ENCODE data around the gene LDLRAD4.

LDLRAD4 gene

DNA sequence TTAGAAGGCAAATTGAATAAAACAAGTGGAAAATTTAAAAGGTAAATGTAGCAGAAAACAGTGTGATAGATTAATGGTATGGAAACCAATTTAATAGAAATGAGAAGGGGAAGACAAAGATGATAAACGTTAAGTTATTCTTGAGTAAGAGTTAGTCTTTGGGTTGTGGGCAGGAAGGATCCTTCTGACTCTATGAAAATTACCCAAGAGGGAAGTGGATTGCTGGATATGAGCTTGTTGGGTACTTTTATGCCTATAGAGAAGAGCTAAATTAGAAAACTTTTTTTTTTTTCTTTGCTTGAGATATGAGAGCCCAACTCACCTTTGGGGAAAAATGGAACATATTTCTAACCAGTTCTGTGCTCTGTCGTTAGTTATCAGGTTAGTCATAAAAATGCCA is 144.0 kb downstream of the LDLRAD4 start:
- intact Hi-C loops (cut with DNase I; ENCODE audit: low total_unique reads), result no loop called here
- no peaks in the 10 kb centered on the region for H3K36me3 ChIP-seq
- peaks cover 0 to 10% (median 3%) of the 10 kb centered on the region in 4 donors for H3K4me1 ChIP-seq
- DNase-seq, result no peak
- H3K4me3 ChIP-seq, result no peak overlapping the region
- no peaks in the 10 kb centered on the region for H3K27me3 ChIP-seq
- no peaks in the 10 kb centered on the region for H3K9me3 ChIP-seq
- TF ChIP-seq, protein P1, sequence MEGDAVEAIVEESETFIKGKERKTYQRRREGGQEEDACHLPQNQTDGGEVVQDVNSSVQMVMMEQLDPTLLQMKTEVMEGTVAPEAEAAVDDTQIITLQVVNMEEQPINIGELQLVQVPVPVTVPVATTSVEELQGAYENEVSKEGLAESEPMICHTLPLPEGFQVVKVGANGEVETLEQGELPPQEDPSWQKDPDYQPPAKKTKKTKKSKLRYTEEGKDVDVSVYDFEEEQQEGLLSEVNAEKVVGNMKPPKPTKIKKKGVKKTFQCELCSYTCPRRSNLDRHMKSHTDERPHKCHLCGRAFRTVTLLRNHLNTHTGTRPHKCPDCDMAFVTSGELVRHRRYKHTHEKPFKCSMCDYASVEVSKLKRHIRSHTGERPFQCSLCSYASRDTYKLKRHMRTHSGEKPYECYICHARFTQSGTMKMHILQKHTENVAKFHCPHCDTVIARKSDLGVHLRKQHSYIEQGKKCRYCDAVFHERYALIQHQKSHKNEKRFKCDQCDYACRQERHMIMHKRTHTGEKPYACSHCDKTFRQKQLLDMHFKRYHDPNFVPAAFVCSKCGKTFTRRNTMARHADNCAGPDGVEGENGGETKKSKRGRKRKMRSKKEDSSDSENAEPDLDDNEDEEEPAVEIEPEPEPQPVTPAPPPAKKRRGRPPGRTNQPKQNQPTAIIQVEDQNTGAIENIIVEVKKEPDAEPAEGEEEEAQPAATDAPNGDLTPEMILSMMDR (IDR thresholded peaks at IDR 0.05), result no peak
- H3K27ac ChIP-seq, result no peak overlapping the region

- Histone ChIP-seq H3K9me3 (no peaks in the 10 kb centered on the region), H3K36me3 (no peaks in the 10 kb centered on the region), H3K27ac (no peak overlapping the region), H3K27me3 (no peaks in the 10 kb centered on the region), H3K4me1 (peaks cover 0 to 10% (median 3%) of the 10 kb centered on the region in 4 donors), H3K4me3 (no peak overlapping the region)
- TF ChIP-seq, protein P1 (IDR thresholded peaks at IDR 0.05), result no peak
- no peak for DNase-seq
- intact Hi-C loops (cut with DNase I; ENCODE audit: low total_unique reads), result no loop called here
Observed at GRCh38 chr18:13363359-13363758, 144.8 kb downstream of the LDLRAD4 start.

DNA sequence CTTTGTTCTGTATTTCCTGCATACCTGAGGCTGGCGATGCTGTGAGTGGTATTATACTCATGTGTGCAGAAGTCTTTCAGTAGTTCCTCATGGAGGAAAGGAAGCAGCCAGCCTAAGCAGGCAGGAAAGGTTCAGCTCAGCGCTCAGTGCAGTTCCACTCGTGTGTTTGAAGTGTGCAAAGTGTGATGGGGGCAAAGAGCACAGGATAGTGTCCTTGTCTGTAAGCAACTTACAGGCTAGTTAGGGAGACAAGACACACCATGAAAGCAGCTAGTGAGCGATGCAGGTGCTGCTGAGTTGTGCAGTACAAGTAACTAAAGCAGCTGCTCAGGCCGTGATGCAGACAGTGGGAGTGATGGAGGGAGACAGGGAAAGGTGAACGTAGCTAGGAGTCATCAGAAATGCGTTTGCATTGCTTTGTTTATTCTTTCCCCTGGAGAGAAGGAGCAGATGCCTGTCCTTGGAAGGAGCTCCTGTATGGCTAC is 146.2 kb downstream of the LDLRAD4 start:
- no peak overlapping the region for H3K27ac ChIP-seq
- intact Hi-C loops (cut with DNase I; ENCODE audit: low total_unique reads), result no loop called here

GRCh38 chr18:13366131-13366530 is 147.6 kb downstream of the LDLRAD4 start:
- Histone ChIP-seq H3K36me3 (no peaks in the 10 kb centered on the region), H3K4me1 (peaks cover 0 to 21% (median 5%) of the 10 kb centered on the region in 4 donors), H3K27ac (no peak overlapping the region), H3K4me3 (no peak overlapping the region), H3K27me3 (no peaks in the 10 kb centered on the region), H3K9me3 (no peaks in the 10 kb centered on the region)
- intact Hi-C loops (cut with DNase I; ENCODE audit: low total_unique reads), result no loop called here
- no peak for DNase-seq
- TF ChIP-seq, protein P1 (IDR thresholded peaks at IDR 0.05), result no peak

More for the DNA sequence above, 146.2 kb downstream of the LDLRAD4 start:
- Histone ChIP-seq H3K4me3 (no peak overlapping the region), H3K27me3 (no peaks in the 10 kb centered on the region), H3K4me1 (peaks cover 0 to 17% (median 5%) of the 10 kb centered on the region in 4 donors), H3K36me3 (no peaks in the 10 kb centered on the region), H3K9me3 (no peaks in the 10 kb centered on the region)
- TF ChIP-seq, protein P1 (IDR thresholded peaks at IDR 0.05), result no peak
- DNase-seq, result no peak

DNA sequence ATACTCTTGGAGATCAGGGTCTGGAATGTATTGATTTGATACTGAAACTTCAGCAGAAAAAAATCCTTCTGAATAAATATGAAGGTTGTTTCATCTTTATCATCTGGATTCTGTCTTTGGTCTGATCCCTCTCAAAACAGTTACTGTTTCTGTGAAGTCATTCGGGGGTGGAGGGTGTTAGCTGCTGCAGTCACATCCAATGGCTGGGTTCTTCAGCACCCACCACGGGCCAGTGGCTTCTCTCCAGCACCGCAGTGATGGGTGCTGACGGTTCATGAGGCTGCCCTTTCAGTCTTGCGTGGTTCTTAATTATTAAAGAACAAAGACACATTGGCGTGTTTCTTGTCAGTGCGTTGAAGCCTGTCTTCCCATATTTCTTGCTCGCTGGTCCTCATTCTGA is 148.0 kb downstream of the LDLRAD4 start:
- Histone ChIP-seq H3K36me3 (no peaks in the 10 kb centered on the region), H3K27ac (no peak overlapping the region), H3K27me3 (no peaks in the 10 kb centered on the region), H3K4me3 (no peak overlapping the region), H3K4me1 (peaks cover 0 to 21% (median 5%) of the 10 kb centered on the region in 4 donors), H3K9me3 (no peaks in the 10 kb centered on the region)
- no peak for DNase-seq
- TF ChIP-seq, protein P1 (IDR thresholded peaks at IDR 0.05), result no peak
- intact Hi-C loops (cut with DNase I; ENCODE audit: low total_unique reads), result no loop called here

All from tibial artery (tissue), 4 donors.